ENCODE results near the gene RRP1B.
"Not testable (repeated sequence)": the region's sequence is repeated elsewhere in the genome, so short reads cannot be mapped to it uniquely, and the experiment has no call there.

The RRP1B gene

GRCh38 chr21:43699933-43700599 is 40.7 kb downstream of the RRP1B start:
- no peak for DNase-seq

GRCh38 chr21:43701936-43702784 is 42.8 kb downstream of the RRP1B start:
- no peak for DNase-seq

DNA sequence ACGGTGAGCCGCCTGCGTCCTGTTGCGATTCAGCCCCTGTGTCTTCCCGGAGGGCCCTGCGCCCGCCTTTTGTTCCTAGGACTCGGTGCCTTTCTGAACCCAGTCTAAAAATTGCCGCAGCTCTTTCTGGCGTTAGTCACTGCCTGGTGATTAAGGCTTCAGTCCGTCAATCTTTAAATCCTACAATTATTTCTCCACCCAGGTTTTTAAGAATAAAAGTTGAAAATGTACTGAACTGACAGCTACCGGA is 43.4 kb downstream of the RRP1B start:
- DNase-seq = no peak

DNA sequence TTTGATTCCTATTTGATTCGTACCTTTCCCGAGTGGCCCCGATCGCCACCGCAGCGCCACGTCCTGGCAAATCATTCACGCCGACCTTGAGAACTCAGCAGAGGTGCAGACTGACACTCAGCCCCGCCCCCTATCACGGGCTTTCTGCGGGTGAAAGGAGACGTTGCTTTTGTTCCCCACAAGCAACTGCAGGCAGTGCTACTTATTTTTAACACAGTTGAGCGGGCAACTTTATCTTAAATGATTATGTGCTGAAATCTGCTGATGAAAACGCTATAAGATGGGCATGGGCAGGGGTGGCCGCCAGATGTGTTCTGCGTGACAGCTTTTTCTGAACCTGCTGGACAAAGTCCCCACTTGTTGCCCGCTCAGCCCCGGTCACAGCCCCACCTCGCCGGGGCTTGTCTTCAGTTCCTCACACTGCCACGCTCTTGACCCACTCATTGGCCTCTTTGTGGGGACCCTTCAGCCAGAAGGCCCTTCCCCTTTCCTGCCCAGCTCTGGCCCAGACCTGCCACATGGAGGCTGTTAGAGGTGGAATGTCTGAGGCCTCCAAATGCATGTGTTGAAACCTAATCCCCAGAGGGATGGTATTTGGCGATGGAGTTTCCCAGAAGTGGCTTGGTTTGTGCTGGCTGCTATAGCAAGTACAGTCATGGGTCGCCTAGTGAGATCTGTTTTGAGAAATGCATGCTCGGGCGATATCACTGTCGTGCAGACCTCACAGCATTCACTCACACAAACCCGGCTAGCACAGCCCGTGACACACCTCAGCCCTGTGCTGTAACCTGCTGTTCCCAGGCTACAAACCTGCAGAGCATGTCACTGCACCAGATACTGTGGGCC is 43.9 kb downstream of the RRP1B start:
- no peak for DNase-seq

- no peak for DNase-seq
These were observed 48.1 kb downstream of the RRP1B start for GRCh38 chr21:43707462-43707861.

DNA sequence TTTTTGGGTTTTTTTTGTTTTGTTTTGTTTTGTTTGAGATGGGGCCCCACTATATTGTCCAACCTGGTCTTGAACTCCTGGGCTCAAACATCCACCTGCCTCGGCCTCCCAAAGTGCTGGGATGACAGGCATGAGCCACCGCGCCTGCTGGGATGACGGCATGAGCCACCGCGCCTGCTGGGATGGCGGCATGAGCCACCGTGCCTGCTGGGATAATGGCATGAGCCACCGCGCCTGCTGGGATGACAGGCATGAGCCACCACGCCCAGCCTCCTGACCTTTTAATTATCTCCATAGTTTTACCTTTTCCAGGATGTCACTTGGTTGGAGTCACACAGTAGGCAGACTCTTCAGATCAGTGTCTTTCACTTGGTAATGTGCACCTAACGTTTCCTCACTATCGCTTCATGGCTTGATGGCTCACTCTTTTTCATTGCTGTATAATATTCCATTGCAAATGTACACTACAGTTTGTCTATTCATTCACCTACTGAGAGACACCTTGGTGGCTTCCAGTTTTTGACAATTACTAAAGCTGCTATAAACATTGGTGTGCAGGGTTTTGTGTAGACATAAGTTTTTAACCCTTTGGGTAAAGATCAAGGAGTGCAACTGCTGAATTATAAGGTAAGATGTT is 49.5 kb downstream of the RRP1B start:
- no peak for DNase-seq

DNA sequence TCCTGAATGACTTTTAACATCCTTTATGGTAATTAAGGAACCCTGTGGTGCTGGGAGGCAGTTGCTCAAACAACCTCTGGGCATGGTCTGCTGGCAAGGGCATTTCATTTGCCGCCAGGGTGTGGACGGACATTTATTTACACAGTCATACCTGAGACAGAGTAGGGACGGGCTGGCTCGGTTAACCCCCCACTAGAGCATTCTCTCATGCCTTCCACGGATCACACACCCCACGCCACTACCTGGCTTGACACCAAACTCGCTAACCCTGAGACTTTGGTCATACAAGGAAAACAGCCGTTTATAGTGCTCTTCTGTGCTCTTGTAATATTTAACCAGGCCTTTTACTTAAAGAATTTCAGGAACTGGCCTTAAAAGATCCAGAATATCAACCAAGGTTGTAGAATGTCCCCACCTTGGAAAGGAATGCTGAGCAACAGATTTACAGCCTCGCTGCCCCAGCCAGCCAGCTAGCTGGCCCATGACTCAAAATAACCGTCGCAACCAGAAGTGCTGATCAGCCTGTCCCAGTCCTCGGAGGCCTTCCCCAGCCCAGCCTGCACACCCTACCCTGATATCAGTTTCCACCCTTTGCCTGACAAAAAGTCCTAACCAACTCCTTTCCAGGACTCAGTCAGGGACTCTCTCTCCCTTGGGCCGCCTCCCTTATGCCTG is 53.0 kb downstream of the RRP1B start:
- DNase-seq = no peak

GRCh38 chr21:43713123-43713522 is 53.8 kb downstream of the RRP1B start:
- not testable (repeated sequence) for DNase-seq

DNA sequence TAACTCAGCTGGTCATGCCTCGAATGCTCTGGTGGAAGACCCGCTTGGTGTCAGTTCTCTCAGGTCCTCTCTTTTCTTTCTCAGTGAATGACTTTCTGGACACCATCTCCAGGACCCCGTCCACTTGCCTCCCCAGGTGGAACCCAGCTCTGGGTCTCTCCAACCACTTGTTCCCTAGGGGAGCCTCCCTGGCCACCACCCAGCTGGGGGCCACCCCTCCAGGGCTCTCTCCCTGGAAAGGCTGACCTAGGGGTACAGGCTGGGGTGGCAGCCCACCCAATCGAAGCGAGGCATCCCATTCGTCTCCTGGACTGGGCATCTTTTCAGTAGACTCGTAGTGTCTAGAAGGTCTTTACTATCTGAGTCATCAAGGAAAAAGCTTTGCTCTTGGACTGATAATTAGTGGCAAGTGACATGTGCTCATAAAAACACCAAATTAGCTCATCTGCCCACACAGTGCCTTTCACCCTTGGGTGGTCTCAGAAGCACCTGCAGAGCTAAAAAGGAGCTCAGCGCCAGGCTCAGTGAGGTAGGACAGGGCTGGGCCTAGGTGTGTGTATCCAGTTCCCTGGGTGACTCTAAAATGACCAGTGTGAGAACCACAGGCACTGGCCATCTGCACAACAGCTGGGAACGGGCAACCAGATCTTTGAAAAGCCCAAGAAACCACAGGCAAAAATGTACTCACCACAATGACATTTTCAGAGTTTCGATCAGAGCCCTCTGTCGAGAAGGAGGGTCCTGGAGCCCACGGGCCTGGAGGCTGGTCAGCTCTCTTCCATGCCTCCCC is 57.2 kb downstream of the RRP1B start:
- no peak for DNase-seq

- DNase-seq = no peak
These were observed 58.0 kb downstream of the RRP1B start for GRCh38 chr21:43717166-43717853.

GRCh38 chr21:43717967-43718871 is 58.9 kb downstream of the RRP1B start:
- DNase-seq = no peak

GRCh38 chr21:43718872-43719747 is 59.8 kb downstream of the RRP1B start, which contains the start of gene PDXK:
PDXK (plus strand) TSS chr21:43719129; CDS start chr21:43719295, 166 bp downstream.
- DNase-seq = peak; percentile 70

GRCh38 chr21:43719748-43720538 is 60.6 kb downstream of the RRP1B start:
- no peak for DNase-seq

- DNase-seq = no peak
These were observed 61.3 kb downstream of the RRP1B start for GRCh38 chr21:43720539-43721166.

DNA sequence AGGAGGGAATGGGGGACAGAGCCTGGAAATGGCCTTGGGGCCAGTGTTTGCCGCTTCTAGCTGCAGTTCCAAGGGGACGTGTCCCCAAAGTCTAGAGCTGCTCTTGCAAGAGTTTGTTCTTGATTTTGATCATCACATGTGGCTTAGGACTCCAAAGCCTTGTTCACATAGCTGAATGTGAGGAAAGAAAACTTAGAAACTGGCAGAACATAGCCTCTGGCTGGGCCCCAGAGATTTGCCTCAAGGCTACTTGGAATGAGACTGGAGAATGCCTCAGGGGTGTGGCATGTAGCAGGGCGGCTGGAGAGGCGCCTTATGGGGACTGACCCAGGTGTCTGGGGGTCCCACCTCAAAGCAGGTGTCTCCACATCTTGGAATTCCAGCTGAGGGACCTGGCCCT is 61.8 kb downstream of the RRP1B start:
- DNase-seq = no peak

DNA sequence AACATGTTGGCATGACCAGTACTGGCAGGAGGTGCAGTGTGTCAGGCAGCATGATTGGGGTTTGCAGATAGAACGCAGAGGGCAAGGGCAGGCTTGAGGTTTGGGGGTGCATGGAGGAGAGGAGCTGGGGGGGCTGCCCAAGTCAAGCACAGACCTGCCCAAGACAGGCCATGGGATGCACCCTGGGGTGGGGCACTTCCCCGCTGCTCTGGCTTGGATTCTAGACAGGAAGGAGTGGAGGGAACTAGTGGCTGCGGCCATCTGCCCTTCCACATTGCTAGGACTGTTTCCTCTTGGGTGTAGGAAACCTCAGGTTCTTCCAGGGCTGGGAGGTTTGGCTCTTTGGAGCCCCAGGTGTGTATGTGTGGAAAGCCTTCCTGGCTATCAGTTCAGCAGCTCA is 62.6 kb downstream of the RRP1B start:
- no peak for DNase-seq

DNA sequence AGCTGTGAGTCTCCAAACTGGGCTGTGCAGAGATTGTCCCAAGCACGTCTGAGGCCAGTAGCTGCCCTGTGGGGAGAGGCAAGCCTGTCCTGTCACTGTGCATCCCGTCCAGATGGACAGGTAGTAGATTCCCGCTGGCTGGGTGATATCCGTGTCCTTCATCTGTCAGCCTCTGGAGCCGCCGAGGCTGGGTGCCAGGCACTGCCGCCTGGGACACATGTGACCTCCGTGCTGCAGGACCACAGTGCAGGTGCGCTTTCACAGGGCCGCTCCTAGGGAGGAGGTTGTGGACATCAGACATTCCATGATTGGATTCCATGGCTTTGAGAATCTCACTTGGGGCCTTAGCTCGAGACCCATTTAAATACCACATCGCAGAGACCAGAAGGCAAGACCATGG is 64.3 kb downstream of the RRP1B start:
- DNase-seq = no peak

Measured in effector CD4-positive, alpha-beta T cell (primary cell).